HepG2 (cell line): ENCODE data around the gene EEPD1. TPM values are rescaled to one million over a fixed set of nuclear protein-coding genes. Genes with fewer than 3 reads are reported as not detected.
A peak's percentile ranks its signal among the peaks of the same experiment; 100 is the strongest.

Experiments
- AHR ChIP-seq: IDR thresholded peaks from 2 replicates; pipeline ENCODE4 v1.6.1; 2018; ENCODE audit warnings: missing genetic modification reagents, missing compliant biosample characterization
- BHLHE40 ChIP-seq: IDR thresholded peaks from 2 replicates; pipeline ENCODE4 v1.6.1; 2011; ENCODE audit warnings: low read length, improper control_type of control experiment
- GZF1 ChIP-seq: sonication (generic); formaldehyde crosslinking; IDR thresholded peaks from 2 replicates; pipeline ENCODE4 v1.5.1; 2020; ENCODE audit warnings: mild to moderate bottlenecking, missing genetic modification reagents
- KDM4B ChIP-seq: sonication (generic); formaldehyde crosslinking; IDR thresholded peaks from 2 replicates; pipeline ENCODE4 v1.4.0; 2020; ENCODE audit warnings: missing genetic modification reagents
- RBFOX2 ChIP-seq: fragments of 200-400 bp; formaldehyde crosslinking; IDR thresholded peaks from 2 replicates; pipeline ENCODE4 v1.6.1; 2017; ENCODE audit warnings: low read depth, mild to moderate bottlenecking, low read length
- SETDB1 ChIP-seq: sonication (generic); formaldehyde crosslinking; IDR thresholded peaks from 2 replicates; pipeline ENCODE4 v1.5.1; 2020; ENCODE audit warnings: missing genetic modification reagents, mild to moderate bottlenecking, borderline replicate concordance
- SMAD1 ChIP-seq: sonication (generic); formaldehyde crosslinking; IDR thresholded peaks from 2 replicates; pipeline ENCODE4 v1.4.0; 2020; ENCODE audit warnings: missing genetic modification reagents, low read depth, mild to moderate bottlenecking, borderline replicate concordance
- SNAI1 ChIP-seq: sonication (generic); formaldehyde crosslinking; IDR thresholded peaks from 2 replicates; pipeline ENCODE4 v1.5.0; 2020; ENCODE audit warnings: mild to moderate bottlenecking, missing genetic modification reagents, borderline replicate concordance
- TBL1XR1 ChIP-seq: fragments of 150-350 bp; IDR thresholded peaks from 2 replicates; pipeline ENCODE4 v1.6.1; 2014; ENCODE audit warnings: borderline replicate concordance, low read length; ENCODE audit not compliant: partially characterized antibody
- TEAD3 ChIP-seq: optimal IDR thresholded peaks from 2 replicates; pipeline ENCODE3; 2016; ENCODE audit warnings: borderline replicate concordance
- ZNF225 ChIP-seq: sonication (generic); formaldehyde crosslinking; IDR thresholded peaks from 2 replicates; pipeline ENCODE4 v1.4.0; 2020; ENCODE audit warnings: mild to moderate bottlenecking, missing genetic modification reagents
- ZNF605 ChIP-seq: sonication (generic); formaldehyde crosslinking; IDR thresholded peaks from 2 replicates; pipeline ENCODE4 v1.8.0; 2022; ENCODE audit warnings: mild to moderate bottlenecking, missing genetic modification reagents
- ZNF674 ChIP-seq: sonication (generic); formaldehyde crosslinking; IDR thresholded peaks from 2 replicates; pipeline ENCODE4 v1.5.0; 2020; ENCODE audit warnings: low read depth, mild to moderate bottlenecking, missing genetic modification reagents
- ZNF761 ChIP-seq: sonication (generic); formaldehyde crosslinking; conservative IDR thresholded peaks from 2 replicates; pipeline ENCODE4 v1.4.0; 2020; ENCODE audit warnings: mild to moderate bottlenecking, missing genetic modification reagents
- polyA plus RNA-seq, 8 experiments: library from polyadenylated mRNA; depleted of rRNA in 3 of 8; stranded (reverse) in 7 of 8; unstranded in 1 of 8; fragments of >200 nt; fragmentation: Illumina TruSeq in 4 of 8; extraction: Trizol in 4 of 8; gene quantifications; 2 replicates each; pipeline versions ENCODE4 v1.2.1 to v1.2.3, GENCODE V29; 2011 to 2016; ENCODE audit warnings: low read depth in 4 of 8, missing spikeins in 1 of 8, mixed read lengths in 1 of 8; ENCODE audit not compliant: insufficient read depth in 1 of 8
- total RNA-seq, 5 experiments: library from RNA; depleted of rRNA; stranded (reverse); fragments of >200 nt; fragmentation: Illumina TruSeq; extraction: Trizol; gene quantifications; 2 replicates each; pipeline ENCODE4 v1.2.3, GENCODE V29; 2016; ENCODE audit warnings: low read depth in 1 of 5
- TF ChIP-seq, protein P1 (sequence below): sonication (generic); formaldehyde crosslinking; IDR thresholded peaks from 2 replicates; pipeline ENCODE4 v1.5.0; 2020; ENCODE audit warnings: missing genetic modification reagents, mild to moderate bottlenecking, borderline replicate concordance
- TF ChIP-seq, protein P2 (sequence below): sonication (generic); formaldehyde crosslinking; IDR thresholded peaks from 2 replicates; pipeline ENCODE4 v1.5.0; 2020; ENCODE audit warnings: mild to moderate bottlenecking, missing genetic modification reagents, moderate library complexity
- TF ChIP-seq, protein P3 (sequence below): sonication (generic); formaldehyde crosslinking; conservative IDR thresholded peaks from 2 replicates; pipeline ENCODE4 v1.5.0; 2020; ENCODE audit warnings: missing genetic modification reagents
- TF ChIP-seq, protein P4 (sequence below): sonication (generic); formaldehyde crosslinking; IDR thresholded peaks from 2 replicates; pipeline ENCODE4 v1.5.1; 2020; ENCODE audit warnings: missing genetic modification reagents, mild to moderate bottlenecking, borderline replicate concordance
- TF ChIP-seq, protein P5 (sequence below): sonication (generic); formaldehyde crosslinking; IDR thresholded peaks from 2 replicates; pipeline ENCODE4 v1.4.0; 2020; ENCODE audit warnings: missing genetic modification reagents, borderline replicate concordance

Gene EEPD1
- total and polyA plus RNA-seq, 2 of the 13 experiments (the other 11 are each of a cell fraction or from before 2014, with no cell fraction given): 10.1 to 16.4 TPM

DNA sequence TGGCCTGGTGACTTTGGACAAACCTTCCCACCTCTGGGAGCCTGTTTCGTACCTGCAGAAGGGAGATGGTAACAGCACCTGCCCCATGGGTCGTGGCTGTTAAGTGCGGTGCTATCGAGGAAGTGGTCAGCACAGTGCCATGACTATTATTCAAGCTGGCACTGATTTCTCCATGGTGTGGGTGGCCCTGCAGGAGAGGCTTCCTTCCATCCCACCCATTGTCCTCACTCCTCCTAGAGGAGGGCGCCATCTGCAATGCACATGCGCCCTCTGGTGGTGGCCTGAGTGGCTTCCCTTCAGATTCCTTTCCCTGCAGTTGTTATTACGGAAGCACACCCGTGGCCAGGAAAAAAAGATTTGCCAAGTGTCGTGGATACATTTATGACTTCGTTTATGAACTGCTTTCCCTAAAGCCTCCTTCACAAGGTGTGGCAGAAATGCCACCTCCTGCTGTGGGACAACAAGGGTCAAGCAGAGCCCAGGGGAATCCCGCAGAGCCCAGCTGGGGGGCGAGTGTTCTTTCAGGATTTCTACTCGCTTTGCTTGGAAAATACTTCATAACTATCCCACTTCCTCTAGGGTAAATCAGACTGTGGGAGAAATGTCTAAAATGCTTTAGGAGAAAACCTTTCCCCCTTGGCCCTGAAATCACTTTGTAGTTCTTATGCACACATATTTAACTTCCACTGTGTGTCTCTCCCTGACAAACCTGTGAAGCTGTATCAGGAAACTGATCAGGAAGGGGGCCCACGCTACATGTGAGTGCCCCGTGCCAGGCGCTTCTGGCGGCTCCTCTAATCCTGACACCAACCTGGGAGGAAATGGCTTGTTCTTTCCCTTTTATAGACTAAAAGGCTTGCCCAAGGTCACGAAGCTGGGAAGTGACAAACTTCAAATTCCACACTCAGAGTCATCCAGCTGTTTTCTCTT is 138.6 kb downstream of the EEPD1 start (continued):
- TF ChIP-seq AHR (CRISPR knock-in tag) (no peak), ZNF225 (CRISPR knock-in tag) (no peak), GZF1 (CRISPR knock-in tag) (no peak), RBFOX2 (no peak), ZNF674 (no peak), SNAI1 (CRISPR knock-in tag) (no peak), TBL1XR1 (no peak), BHLHE40 (peak; percentile 89), TEAD3 (peak; percentile 64), KDM4B (CRISPR knock-in tag) (no peak), SETDB1 (CRISPR knock-in tag) (no peak), ZNF761 (CRISPR knock-in tag) (no peak), ZNF605 (CRISPR knock-in tag) (peak; percentile 61; the same call in 1 of the 2 replicates), SMAD1 (no peak)
- TF ChIP-seq, protein P1, sequence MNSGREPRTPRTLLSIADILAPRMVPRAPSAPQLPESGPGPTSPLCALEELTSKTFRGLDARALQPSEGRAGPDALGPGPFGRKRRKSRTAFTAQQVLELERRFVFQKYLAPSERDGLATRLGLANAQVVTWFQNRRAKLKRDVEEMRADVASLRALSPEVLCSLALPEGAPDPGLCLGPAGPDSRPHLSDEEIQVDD: no peak
- TF ChIP-seq, protein P2, sequence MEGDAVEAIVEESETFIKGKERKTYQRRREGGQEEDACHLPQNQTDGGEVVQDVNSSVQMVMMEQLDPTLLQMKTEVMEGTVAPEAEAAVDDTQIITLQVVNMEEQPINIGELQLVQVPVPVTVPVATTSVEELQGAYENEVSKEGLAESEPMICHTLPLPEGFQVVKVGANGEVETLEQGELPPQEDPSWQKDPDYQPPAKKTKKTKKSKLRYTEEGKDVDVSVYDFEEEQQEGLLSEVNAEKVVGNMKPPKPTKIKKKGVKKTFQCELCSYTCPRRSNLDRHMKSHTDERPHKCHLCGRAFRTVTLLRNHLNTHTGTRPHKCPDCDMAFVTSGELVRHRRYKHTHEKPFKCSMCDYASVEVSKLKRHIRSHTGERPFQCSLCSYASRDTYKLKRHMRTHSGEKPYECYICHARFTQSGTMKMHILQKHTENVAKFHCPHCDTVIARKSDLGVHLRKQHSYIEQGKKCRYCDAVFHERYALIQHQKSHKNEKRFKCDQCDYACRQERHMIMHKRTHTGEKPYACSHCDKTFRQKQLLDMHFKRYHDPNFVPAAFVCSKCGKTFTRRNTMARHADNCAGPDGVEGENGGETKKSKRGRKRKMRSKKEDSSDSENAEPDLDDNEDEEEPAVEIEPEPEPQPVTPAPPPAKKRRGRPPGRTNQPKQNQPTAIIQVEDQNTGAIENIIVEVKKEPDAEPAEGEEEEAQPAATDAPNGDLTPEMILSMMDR (CRISPR knock-in tag): peak; percentile 99
- TF ChIP-seq, protein P3, sequence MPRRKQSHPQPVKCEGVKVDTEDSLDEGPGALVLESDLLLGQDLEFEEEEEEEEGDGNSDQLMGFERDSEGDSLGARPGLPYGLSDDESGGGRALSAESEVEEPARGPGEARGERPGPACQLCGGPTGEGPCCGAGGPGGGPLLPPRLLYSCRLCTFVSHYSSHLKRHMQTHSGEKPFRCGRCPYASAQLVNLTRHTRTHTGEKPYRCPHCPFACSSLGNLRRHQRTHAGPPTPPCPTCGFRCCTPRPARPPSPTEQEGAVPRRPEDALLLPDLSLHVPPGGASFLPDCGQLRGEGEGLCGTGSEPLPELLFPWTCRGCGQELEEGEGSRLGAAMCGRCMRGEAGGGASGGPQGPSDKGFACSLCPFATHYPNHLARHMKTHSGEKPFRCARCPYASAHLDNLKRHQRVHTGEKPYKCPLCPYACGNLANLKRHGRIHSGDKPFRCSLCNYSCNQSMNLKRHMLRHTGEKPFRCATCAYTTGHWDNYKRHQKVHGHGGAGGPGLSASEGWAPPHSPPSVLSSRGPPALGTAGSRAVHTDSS (CRISPR knock-in tag): no peak
- TF ChIP-seq, protein P4, sequence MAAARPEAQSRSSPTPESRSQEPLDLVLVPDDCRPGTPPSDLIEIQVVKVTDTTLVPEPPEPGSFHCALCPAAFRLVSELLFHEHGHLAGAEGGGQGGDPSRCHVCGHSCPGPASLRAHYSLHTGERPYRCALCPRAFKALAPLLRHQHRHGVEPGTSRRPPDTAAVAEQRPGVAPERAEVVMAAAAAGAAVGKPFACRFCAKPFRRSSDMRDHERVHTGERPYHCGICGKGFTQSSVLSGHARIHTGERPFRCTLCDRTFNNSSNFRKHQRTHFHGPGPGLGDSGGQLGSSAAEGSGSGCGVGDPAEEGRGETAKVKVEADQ: no peak
- TF ChIP-seq, protein P5, sequence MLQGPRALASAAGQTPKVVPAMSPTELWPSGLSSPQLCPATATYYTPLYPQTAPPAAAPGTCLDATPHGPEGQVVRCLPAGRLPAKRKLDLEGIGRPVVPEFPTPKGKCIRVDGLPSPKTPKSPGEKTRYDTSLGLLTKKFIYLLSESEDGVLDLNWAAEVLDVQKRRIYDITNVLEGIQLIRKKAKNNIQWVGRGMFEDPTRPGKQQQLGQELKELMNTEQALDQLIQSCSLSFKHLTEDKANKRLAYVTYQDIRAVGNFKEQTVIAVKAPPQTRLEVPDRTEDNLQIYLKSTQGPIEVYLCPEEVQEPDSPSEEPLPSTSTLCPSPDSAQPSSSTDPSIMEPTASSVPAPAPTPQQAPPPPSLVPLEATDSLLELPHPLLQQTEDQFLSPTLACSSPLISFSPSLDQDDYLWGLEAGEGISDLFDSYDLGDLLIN (CRISPR knock-in tag): no peak
